IMR-90 (cell line): ENCODE data around the gene RAC3. TPM values are rescaled to one million over a fixed set of nuclear protein-coding genes. Genes with fewer than 3 reads are reported as not detected.

Experiments
- ATAC-seq: fragments of 200-7000 bp; cut with Tn5 transposase; 2 replicates; pipeline ENCODE4 v1.9.1; 2020; ENCODE audit warnings: low read depth, mild to moderate bottlenecking, moderate library complexity
- BruUV-seq: library from RNA; stranded (reverse); fragments of 400-500 nt; replicated peaks from 2 replicates; lab custom pipeline; 2021; lab: Mats Ljungman, UMichigan
- CTCF ChIA-PET: fragments of 300-600 bp; formaldehyde crosslinking; extraction: SDS; loops from one replicate; lab custom pipeline; 2021; ENCODE audit warnings: antibody characterized with exemption; lab: Yijun Ruan, JAX
- POLR2A ChIA-PET: fragments of 300-600 bp; sonication (Branson Sonifier 250); formaldehyde crosslinking; loops from one replicate; lab custom pipeline; 2022; ENCODE audit warnings: antibody characterized with exemption; ENCODE audit not compliant: unreplicated experiment; lab: Charles Lee
- DNase-seq: peaks from one replicate; pipeline ENCODE4 v3.0.0; 2013
- H2AFZ ChIP-seq: replicated peaks from 2 replicates; pipeline ENCODE3; 2013; ENCODE audit warnings: low read length, mild to moderate bottlenecking; ENCODE audit not compliant: poor library complexity
- H2AK5ac ChIP-seq: 2 replicates; pipeline ENCODE4 v1.6.1; 2013; ENCODE audit warnings: low read depth, low read length, inconsistent platforms
- H2AK9ac ChIP-seq: replicated peaks from 2 replicates; pipeline ENCODE3; 2013; ENCODE audit warnings: mild to moderate bottlenecking, low read depth, low read length, moderate library complexity; ENCODE audit not compliant: poor library complexity
- H2BK120ac ChIP-seq: 2 replicates; pipeline ENCODE4 v1.6.1; 2013; ENCODE audit warnings: low read depth, low read length, inconsistent platforms
- H2BK15ac ChIP-seq: 3 replicates; pipeline ENCODE4 v1.6.1; 2013; ENCODE audit warnings: low read depth, low read length, inconsistent platforms
- H2BK20ac ChIP-seq: 2 replicates; pipeline ENCODE4 v1.6.1; 2013; ENCODE audit warnings: low read depth, mild to moderate bottlenecking, inconsistent platforms, low read length, moderate library complexity
- H2BK5ac ChIP-seq: 2 replicates; pipeline ENCODE4 v1.6.1; 2013; ENCODE audit warnings: mild to moderate bottlenecking, low read depth, low read length, inconsistent platforms; ENCODE audit not compliant: poor library complexity, severe bottlenecking
- H3K14ac ChIP-seq: replicated peaks from 2 replicates; pipeline ENCODE4 v1.6.1; 2013; ENCODE audit warnings: low read depth, low read length, inconsistent platforms
- H3K18ac ChIP-seq: 2 replicates; pipeline ENCODE4 v1.6.1; 2013; ENCODE audit warnings: low read depth, low read length, control low read depth
- H3K23ac ChIP-seq: 2 replicates; pipeline ENCODE4 v1.6.1; 2013; ENCODE audit warnings: low read depth, low read length, inconsistent platforms
- H3K27ac ChIP-seq: 2 replicates; pipeline ENCODE4 v1.5.1; 2013; ENCODE audit warnings: mild to moderate bottlenecking, control low read depth, low read length; ENCODE audit not compliant: insufficient read depth
- H3K27me3 ChIP-seq: 2 replicates; pipeline ENCODE4 v1.6.1; 2013; ENCODE audit warnings: low read length; ENCODE audit not compliant: control insufficient read depth, insufficient read depth
- H3K36me3 ChIP-seq: 2 replicates; pipeline ENCODE4 v1.6.1; 2013; ENCODE audit warnings: low read length, mixed read lengths; ENCODE audit not compliant: control insufficient read depth, insufficient read depth
- H3K4ac ChIP-seq: 2 replicates; pipeline ENCODE4 v1.6.1; 2013; ENCODE audit warnings: low read depth, low read length, inconsistent platforms
- H3K4me1 ChIP-seq: 2 replicates; pipeline ENCODE4 v1.6.1; 2013; ENCODE audit warnings: low read length, mixed read lengths; ENCODE audit not compliant: control insufficient read depth, insufficient read depth
- H3K4me2 ChIP-seq: 2 replicates; pipeline ENCODE4 v1.6.1; 2013; ENCODE audit warnings: low read depth, mild to moderate bottlenecking, control low read depth, low read length, moderate library complexity
- H3K4me3 ChIP-seq: 2 replicates; pipeline ENCODE4 v1.5.1; 2013; ENCODE audit warnings: low read depth, mild to moderate bottlenecking, control low read depth, low read length, moderate library complexity; ENCODE audit not compliant: insufficient read depth
- H3K56ac ChIP-seq: 2 replicates; pipeline ENCODE4 v1.6.1; 2013; ENCODE audit warnings: low read length, inconsistent platforms; ENCODE audit not compliant: insufficient read depth; ENCODE audit errors: extremely low read depth
- H3K79me1 ChIP-seq, 2 experiments: 2 replicates each; pipeline ENCODE4 v1.6.1; 2013; ENCODE audit warnings: low read length in 2 of 2, inconsistent platforms in 1 of 2, low read depth in 1 of 2
- H3K9ac ChIP-seq: 2 replicates; pipeline ENCODE4 v1.6.1; 2013; ENCODE audit warnings: low read depth, low read length, control low read depth
- H3K9me1 ChIP-seq: 2 replicates; pipeline ENCODE4 v1.6.1; 2013; ENCODE audit warnings: low read length, inconsistent platforms; ENCODE audit not compliant: insufficient read depth
- H3K9me3 ChIP-seq: 2 replicates; pipeline ENCODE4 v1.6.1; 2013; ENCODE audit warnings: low read length; ENCODE audit not compliant: control insufficient read depth, insufficient read depth
- H4K20me1 ChIP-seq: 2 replicates; pipeline ENCODE4 v1.6.1; 2013; ENCODE audit warnings: low read length, inconsistent platforms; ENCODE audit not compliant: insufficient read depth
- H4K5ac ChIP-seq: 2 replicates; pipeline ENCODE4 v1.6.1; 2013; ENCODE audit warnings: mild to moderate bottlenecking, low read depth, low read length, control low read depth
- H4K8ac ChIP-seq, 2 experiments: 2 replicates each; pipeline ENCODE4 v1.6.1; 2013; ENCODE audit warnings: low read depth in 2 of 2, low read length in 2 of 2, control low read depth in 1 of 2, inconsistent platforms in 1 of 2
- H4K91ac ChIP-seq: 2 replicates; pipeline ENCODE4 v1.6.1; 2013; ENCODE audit warnings: low read depth, low read length, inconsistent platforms; ENCODE audit not compliant: insufficient read depth
- BHLHE40 ChIP-seq: fragments of 150-350 bp; IDR thresholded peaks from 2 replicates; pipeline ENCODE4 v1.6.1; 2016; ENCODE audit warnings: mild to moderate bottlenecking, low read depth, low read length
- CEBPB ChIP-seq: IDR thresholded peaks from 2 replicates; pipeline ENCODE4 v1.6.1; 2012; ENCODE audit warnings: low read depth, low read length, improper control_type of control experiment
- CHD1 ChIP-seq: IDR thresholded peaks from 2 replicates; pipeline ENCODE4 v1.6.1; 2012; ENCODE audit warnings: low read depth, low read length, improper control_type of control experiment
- CTCF ChIP-seq: conservative IDR thresholded peaks from 2 replicates; pipeline ENCODE4 v1.5.1; 2012; ENCODE audit warnings: mild to moderate bottlenecking, low read depth, low read length, improper control_type of control experiment
- ELK1 ChIP-seq: fragments of 150-350 bp; IDR thresholded peaks from 2 replicates; pipeline ENCODE4 v1.6.1; 2016; ENCODE audit warnings: low read depth, mild to moderate bottlenecking, low read length, moderate library complexity, borderline replicate concordance
- FOS ChIP-seq: fragments of 150-350 bp; IDR thresholded peaks from 2 replicates; pipeline ENCODE4 v1.6.1; 2016; ENCODE audit warnings: low read depth, low read length
- MAFK ChIP-seq: IDR thresholded peaks from 2 replicates; pipeline ENCODE4 v1.6.1; 2012; ENCODE audit warnings: low read depth, low read length, improper control_type of control experiment
- MAZ ChIP-seq: IDR thresholded peaks from 2 replicates; pipeline ENCODE4 v1.6.1; 2012; ENCODE audit warnings: low read depth, mild to moderate bottlenecking, low read length, improper control_type of control experiment, moderate library complexity, borderline replicate concordance
- MXI1 ChIP-seq: IDR thresholded peaks from 2 replicates; pipeline ENCODE4 v1.6.1; 2012; ENCODE audit warnings: low read depth, mild to moderate bottlenecking, low read length, moderate library complexity, borderline replicate concordance
- NFE2L2 ChIP-seq: fragments of 150-350 bp; IDR thresholded peaks from 2 replicates; pipeline ENCODE4 v1.6.1; 2016; ENCODE audit warnings: low read depth, mild to moderate bottlenecking, low read length
- POLR2A ChIP-seq: IDR thresholded peaks from 2 replicates; pipeline ENCODE4 v1.6.1; 2012; ENCODE audit warnings: mild to moderate bottlenecking, low read depth, low read length
- RAD21 ChIP-seq: IDR thresholded peaks from 2 replicates; pipeline ENCODE4 v1.6.1; 2012; ENCODE audit warnings: low read length, improper control_type of control experiment
- RCOR1 ChIP-seq: IDR thresholded peaks from 2 replicates; pipeline ENCODE4 v1.6.1; 2012; ENCODE audit warnings: mild to moderate bottlenecking, low read length, improper control_type of control experiment; ENCODE audit not compliant: insufficient replicate concordance
- RFX5 ChIP-seq: IDR thresholded peaks from 2 replicates; pipeline ENCODE4 v1.8.0; 2012; ENCODE audit warnings: low read depth, mild to moderate bottlenecking, low read length, moderate library complexity
- SMC3 ChIP-seq: fragments of 150-350 bp; IDR thresholded peaks from 2 replicates; pipeline ENCODE4 v1.6.1; 2016; ENCODE audit warnings: low read depth, mild to moderate bottlenecking, antibody characterized with exemption, low read length, moderate library complexity
- USF2 ChIP-seq: fragments of 150-350 bp; IDR thresholded peaks from 2 replicates; pipeline ENCODE4 v1.6.1; 2017; ENCODE audit warnings: mild to moderate bottlenecking, antibody characterized with exemption, low read length, low read depth
- WGBS, 2 experiments: methylation state at CpG; one replicate each; pipeline versions ENCODE4 v1.1.5 to v1.1.7; 2013; ENCODE audit warnings: missing lambda C conversion rate in 2 of 2; ENCODE audit not compliant: insufficient read length in 1 of 2; ENCODE audit errors: extremely low coverage in 2 of 2; 5-methylcytosine and 5-hydroxymethylcytosine counted together
- dilution Hi-C: fragments of 300-500 bp; cut with HindIII; formaldehyde crosslinking; loops from one replicate; pipeline ENCODE4 v1.14.3; 2018; ENCODE audit warnings: low sequenced_read_pairs; ENCODE audit not compliant: unreplicated experiment
- in situ Hi-C: fragments of 300-500 bp; cut with MboI; formaldehyde crosslinking; loops from 3 replicates; pipeline ENCODE4 v1.14.3; 2019; ENCODE audit warnings: low sequenced_read_pairs, inconsistent platforms, mixed read lengths
- intact Hi-C: fragments of 100-400 bp; cut with micrococcal nuclease; formaldehyde crosslinking; loops from 2 replicates; pipeline ENCODE4 v1.10.0; 2022
- polyA plus RNA-seq, 3 experiments: library from polyadenylated mRNA; depleted of rRNA; stranded (reverse); fragments of >200 nt; gene quantifications; 2 replicates each; pipeline ENCODE4 v1.2.3, GENCODE V29; 2012; ENCODE audit warnings: low replicate concordance in 1 of 3
- total RNA-seq: library from RNA; depleted of rRNA; stranded (reverse); fragments of >200 nt; gene quantifications from 2 replicates; pipeline ENCODE4 v1.2.3, GENCODE V29; 2012

The RAC3 gene
- total and polyA plus RNA-seq, 2 of the 4 experiments (the other 2 are of a cell fraction), result 5.7 to 23.4 TPM

- H3K14ac ChIP-seq, result no peak overlapping the region
- in situ Hi-C loops (no loop called here), intact Hi-C loops (loop anchor here (10.0 kb wide), 1 partner anchor 285 kb away; no protein-coding TSS in a partner anchor), dilution Hi-C loops (no loop called here)
- no peak overlapping the region for H2BK120ac ChIP-seq
- H3K23ac ChIP-seq, result no peak overlapping the region
- H2AFZ ChIP-seq, result no peak overlapping the region
- no peak overlapping the region for H3K56ac ChIP-seq
- no peak overlapping the region for H2AK5ac ChIP-seq
- ATAC-seq, result no peak
- no peak overlapping the region for H4K8ac ChIP-seq
- no peaks in the 10 kb centered on the region for H3K9me3 ChIP-seq
- no peak overlapping the region for H2BK5ac ChIP-seq
- DNase-seq, result no peak
- H2BK20ac ChIP-seq, result no peak overlapping the region
- H3K4me2 ChIP-seq, result no peak overlapping the region
- no peak overlapping the region for H2BK15ac ChIP-seq
- no peak overlapping the region for H2AK9ac ChIP-seq
- no peak overlapping the region for H3K4ac ChIP-seq
- H3K9ac ChIP-seq, result no peak overlapping the region
- H3K4me1 ChIP-seq, result peaks cover 7% of the 10 kb centered on the region
- no peaks in the 10 kb centered on the region for H3K27me3 ChIP-seq
- CTCF ChIA-PET, result no interaction called here
- H3K4me3 ChIP-seq, result no peak overlapping the region
- peaks cover 5% of the 10 kb centered on the region for H4K20me1 ChIP-seq
- WGBS, 2 experiments, result 77% methylated on average over 5 of the region's 8 CpGs; no CpG with 5 or more reads in 1 of the 2 experiments
- no peaks in the 10 kb centered on the region for H3K36me3 ChIP-seq
- H3K18ac ChIP-seq, result no peak overlapping the region
- POLR2A ChIA-PET, result no interaction called here
- no peak overlapping the region for H4K5ac ChIP-seq
- BruUV-seq, result no TSS peak
- no peak overlapping the region for H4K91ac ChIP-seq
- H3K79me1 ChIP-seq, result peaks cover 7 to 12% of the 10 kb centered on the region in 2 experiments
- peaks cover 14% of the 10 kb centered on the region; the same call in 1 of the 2 replicates for H3K9me1 ChIP-seq
- no peak overlapping the region for H3K27ac ChIP-seq
- TF ChIP-seq CHD1, result no peak
- no peak for TF ChIP-seq RAD21
- no peak for TF ChIP-seq FOS
- no peak for TF ChIP-seq SMC3
- TF ChIP-seq NFE2L2, result no peak
- no peak for TF ChIP-seq RFX5
- TF ChIP-seq CEBPB, result no peak
- TF ChIP-seq BHLHE40, result no peak
- no peak for TF ChIP-seq MAZ
- no peak for TF ChIP-seq ELK1
- no peak for TF ChIP-seq POLR2A
- TF ChIP-seq CTCF, result no peak
- TF ChIP-seq MAFK, result no peak
- TF ChIP-seq MXI1, result no peak
- no peak for TF ChIP-seq USF2
- TF ChIP-seq RCOR1, result no peak
These were observed 8.3 kb downstream of the RAC3 start for GRCh38 chr17:82039695-82040299.
